Liver (tissue), 9 donors: ENCODE results near the gene COP1. TPM values are rescaled to one million over a fixed set of nuclear protein-coding genes. Genes with fewer than 3 reads are reported as not detected.

Experiments used
- DNase-seq: peaks from one replicate; pipeline ENCODE4 v3.0.0-alpha.2; 2017; ENCODE audit warnings: low spot score
- H3K27ac ChIP-seq, 2 donors: one replicate each; pipeline ENCODE4 v1.7.0; 2013; ENCODE audit warnings: inconsistent platforms in 2 of 2, low read length in 2 of 2, control low read depth in 1 of 2, low read depth in 1 of 2, mild to moderate bottlenecking in 1 of 2
- H3K27me3 ChIP-seq, 4 donors: one replicate each; pipeline versions ENCODE4 v1.6.1 to v1.7.0; 2013; ENCODE audit warnings: low read length in 3 of 4, inconsistent platforms in 1 of 4, mild to moderate bottlenecking in 1 of 4, moderate library complexity in 1 of 4; ENCODE audit not compliant: control insufficient read depth in 4 of 4, insufficient read depth in 4 of 4
- H3K36me3 ChIP-seq, 4 donors: one replicate each; pipeline versions ENCODE4 v1.6.1 to v1.7.0; 2013; ENCODE audit warnings: low read length in 3 of 4, mild to moderate bottlenecking in 3 of 4, low read depth in 1 of 4, moderate library complexity in 1 of 4; ENCODE audit not compliant: control insufficient read depth in 4 of 4, insufficient read depth in 3 of 4
- H3K4me1 ChIP-seq, 4 donors: one replicate each; pipeline versions ENCODE4 v1.6.1 to v1.7.0; 2013; ENCODE audit warnings: low read length in 3 of 4, mild to moderate bottlenecking in 3 of 4, moderate library complexity in 1 of 4; ENCODE audit not compliant: control insufficient read depth in 4 of 4, insufficient read depth in 4 of 4
- H3K4me3 ChIP-seq, 3 donors: one replicate each; pipeline versions ENCODE4 v1.6.1 to v1.7.0; 2013; ENCODE audit warnings: low read length in 3 of 3, control low read depth in 1 of 3, low read depth in 1 of 3, mild to moderate bottlenecking in 1 of 3
- H3K9ac ChIP-seq, 2 donors: one replicate each; pipeline ENCODE4 v1.7.0; 2013; ENCODE audit warnings: low read length in 2 of 2, mild to moderate bottlenecking in 2 of 2, moderate library complexity in 2 of 2, control low read depth in 1 of 2, low read depth in 1 of 2
- H3K9me3 ChIP-seq, 4 donors: one replicate each; pipeline versions ENCODE4 v1.6.1 to v1.7.0; 2013; ENCODE audit warnings: low read length in 3 of 4; ENCODE audit not compliant: control insufficient read depth in 4 of 4
- EGR1 ChIP-seq, 2 donors: IDR thresholded peaks; 2 replicates each; pipeline ENCODE4 v1.6.1; 2016 to 2018; ENCODE audit warnings: antibody characterized with exemption in 2 of 2, low read depth in 2 of 2
- FOXA1 ChIP-seq: IDR thresholded peaks from 2 replicates; pipeline ENCODE4 v1.6.1; 2016; ENCODE audit warnings: antibody characterized with exemption
- FOXA2 ChIP-seq: IDR thresholded peaks from 2 replicates; pipeline ENCODE4 v1.6.1; 2016; ENCODE audit warnings: antibody characterized with exemption
- GABPA ChIP-seq, 2 donors: IDR thresholded peaks in 1 of 2; conservative IDR thresholded peaks in 1 of 2; 2 replicates each; pipeline ENCODE4 v1.6.1; 2016; ENCODE audit warnings: antibody characterized with exemption in 2 of 2, mild to moderate bottlenecking in 1 of 2, moderate library complexity in 1 of 2
- HNF4A ChIP-seq, 2 donors: conservative IDR thresholded peaks; 2 replicates each; pipeline ENCODE4 v1.6.1; 2016; ENCODE audit warnings: antibody characterized with exemption in 2 of 2, mild to moderate bottlenecking in 2 of 2
- HNF4G ChIP-seq: IDR thresholded peaks from 2 replicates; pipeline ENCODE4 v1.6.1; 2016; ENCODE audit warnings: antibody characterized with exemption
- JUND ChIP-seq, 2 donors: IDR thresholded peaks; 2 replicates each; pipeline ENCODE4 v1.6.1; 2016; ENCODE audit warnings: antibody characterized with exemption in 2 of 2
- NR2F2 ChIP-seq: IDR thresholded peaks from 2 replicates; pipeline ENCODE4 v1.6.1; 2016; ENCODE audit warnings: antibody characterized with exemption
- RAD21 ChIP-seq, 2 donors: IDR thresholded peaks; 2 replicates each; pipeline ENCODE4 v1.6.1; 2016; ENCODE audit warnings: antibody characterized with exemption in 2 of 2, mild to moderate bottlenecking in 2 of 2
- RXRA ChIP-seq, 2 donors: IDR thresholded peaks; 2 replicates each; pipeline ENCODE4 v1.6.1; 2017 to 2018; ENCODE audit warnings: antibody characterized with exemption in 2 of 2, mild to moderate bottlenecking in 1 of 2
- SP1 ChIP-seq: IDR thresholded peaks from 2 replicates; pipeline ENCODE4 v1.6.1; 2018; ENCODE audit warnings: antibody characterized with exemption, mild to moderate bottlenecking
- TAF1 ChIP-seq: conservative IDR thresholded peaks from 2 replicates; pipeline ENCODE4 v1.6.1; 2016; ENCODE audit warnings: antibody characterized with exemption, mild to moderate bottlenecking
- YY1 ChIP-seq: IDR thresholded peaks from 2 replicates; pipeline ENCODE4 v1.6.1; 2016; ENCODE audit warnings: antibody characterized with exemption, mild to moderate bottlenecking
- WGBS: extraction: QIAGEN DNeasy Blood & Tissue Kit; methylation state at CpG from one replicate; pipeline ENCODE4 v1.1.7; 2013; 5-methylcytosine and 5-hydroxymethylcytosine counted together
- polyA plus RNA-seq, 2 donors: library from polyadenylated mRNA; stranded (reverse) in 1 of 2; unstranded in 1 of 2; fragments of 200-250 nt in 1 of 2; fragments of >200 nt in 1 of 2; fragmentation: Nextera tagmentation in 1 of 2; extraction: Ambion mirVana in 1 of 2; gene quantifications; one replicate each; pipeline versions ENCODE4 v1.2.1 to v1.2.3, GENCODE V29; 2013 to 2015
- total RNA-seq, 2 donors: library from RNA; depleted of rRNA; stranded (reverse); fragments of >200 nt; gene quantifications; one replicate each; pipeline ENCODE4 v1.2.3, GENCODE V29; 2014
- TF ChIP-seq, protein P1 (sequence below): fragments of 150-350 bp; IDR thresholded peaks from 2 replicates; pipeline ENCODE4 v1.5.1; 2017; ENCODE audit warnings: improper control_type of control experiment, low read depth, low read length; ENCODE audit not compliant: missing input control
- TF ChIP-seq, protein P2 (sequence below): IDR thresholded peaks from 2 replicates; pipeline ENCODE4 v1.6.1; 2016; ENCODE audit warnings: antibody characterized with exemption, mild to moderate bottlenecking
- TF ChIP-seq, protein P3 (sequence below): IDR thresholded peaks from 2 replicates; pipeline ENCODE4 v1.6.1; 2016; ENCODE audit warnings: antibody characterized with exemption
- TF ChIP-seq, protein P4 (sequence below): IDR thresholded peaks from 2 replicates; pipeline ENCODE4 v1.6.1; 2016; ENCODE audit warnings: antibody characterized with exemption
- TF ChIP-seq, protein P5 (sequence below): IDR thresholded peaks from 2 replicates; pipeline ENCODE4 v1.6.1; 2016; ENCODE audit warnings: antibody characterized with exemption
- donor health status: healthy.
- donor health status: healthy.
- donor health status: healthy.
- donor health status: healthy.
- donor health status: healthy.

COP1 gene
- total and polyA plus RNA-seq, 4 donors: 14.7 to 35.7 (median 22.5) TPM

DNA sequence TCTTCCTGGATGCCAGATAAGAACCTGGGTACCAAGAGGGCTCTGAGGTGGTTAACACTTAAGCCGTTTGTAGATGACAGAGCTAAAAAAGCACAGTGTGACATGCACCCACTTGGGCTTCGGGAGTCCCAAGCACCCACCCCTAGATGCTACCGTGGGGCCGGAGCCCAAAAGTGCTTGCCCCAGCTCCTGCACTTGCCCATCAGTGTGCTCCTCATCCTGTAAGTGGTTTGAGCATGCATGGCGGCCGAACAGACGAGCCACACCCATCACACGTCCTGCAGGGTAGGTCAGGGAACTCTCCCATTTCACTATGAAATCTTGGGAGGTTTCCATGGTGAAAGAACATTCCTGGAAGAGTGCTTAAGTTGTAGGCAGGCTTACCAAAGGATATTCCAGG lies 304.8 kb downstream of the COP1 start:
- H3K4me3 ChIP-seq: no peak overlapping the region
- no peak overlapping the region for H3K27ac ChIP-seq
- H3K9me3 ChIP-seq: no peaks in the 10 kb centered on the region
- TF ChIP-seq FOXA2 (no peak), RAD21 (IDR thresholded peaks at IDR 0.05) (no peak), GABPA (IDR thresholded peaks at IDR 0.05 in 1 of 2, conservative IDR thresholded peaks at IDR 0.05 in 1 of 2) (no peak), JUND (IDR thresholded peaks at IDR 0.05) (no peak), HNF4A (conservative IDR thresholded peaks at IDR 0.05) (no peak), RXRA (IDR thresholded peaks at IDR 0.05) (no peak), TAF1 (no peak), YY1 (no peak), FOXA1 (no peak), NR2F2 (no peak), HNF4G (no peak), EGR1 (IDR thresholded peaks at IDR 0.05; ENCODE audit: low read depth in 2 of 2) (no peak), SP1 (no peak)
- TF ChIP-seq, protein P1, sequence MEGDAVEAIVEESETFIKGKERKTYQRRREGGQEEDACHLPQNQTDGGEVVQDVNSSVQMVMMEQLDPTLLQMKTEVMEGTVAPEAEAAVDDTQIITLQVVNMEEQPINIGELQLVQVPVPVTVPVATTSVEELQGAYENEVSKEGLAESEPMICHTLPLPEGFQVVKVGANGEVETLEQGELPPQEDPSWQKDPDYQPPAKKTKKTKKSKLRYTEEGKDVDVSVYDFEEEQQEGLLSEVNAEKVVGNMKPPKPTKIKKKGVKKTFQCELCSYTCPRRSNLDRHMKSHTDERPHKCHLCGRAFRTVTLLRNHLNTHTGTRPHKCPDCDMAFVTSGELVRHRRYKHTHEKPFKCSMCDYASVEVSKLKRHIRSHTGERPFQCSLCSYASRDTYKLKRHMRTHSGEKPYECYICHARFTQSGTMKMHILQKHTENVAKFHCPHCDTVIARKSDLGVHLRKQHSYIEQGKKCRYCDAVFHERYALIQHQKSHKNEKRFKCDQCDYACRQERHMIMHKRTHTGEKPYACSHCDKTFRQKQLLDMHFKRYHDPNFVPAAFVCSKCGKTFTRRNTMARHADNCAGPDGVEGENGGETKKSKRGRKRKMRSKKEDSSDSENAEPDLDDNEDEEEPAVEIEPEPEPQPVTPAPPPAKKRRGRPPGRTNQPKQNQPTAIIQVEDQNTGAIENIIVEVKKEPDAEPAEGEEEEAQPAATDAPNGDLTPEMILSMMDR: no peak
- TF ChIP-seq, protein P2, sequence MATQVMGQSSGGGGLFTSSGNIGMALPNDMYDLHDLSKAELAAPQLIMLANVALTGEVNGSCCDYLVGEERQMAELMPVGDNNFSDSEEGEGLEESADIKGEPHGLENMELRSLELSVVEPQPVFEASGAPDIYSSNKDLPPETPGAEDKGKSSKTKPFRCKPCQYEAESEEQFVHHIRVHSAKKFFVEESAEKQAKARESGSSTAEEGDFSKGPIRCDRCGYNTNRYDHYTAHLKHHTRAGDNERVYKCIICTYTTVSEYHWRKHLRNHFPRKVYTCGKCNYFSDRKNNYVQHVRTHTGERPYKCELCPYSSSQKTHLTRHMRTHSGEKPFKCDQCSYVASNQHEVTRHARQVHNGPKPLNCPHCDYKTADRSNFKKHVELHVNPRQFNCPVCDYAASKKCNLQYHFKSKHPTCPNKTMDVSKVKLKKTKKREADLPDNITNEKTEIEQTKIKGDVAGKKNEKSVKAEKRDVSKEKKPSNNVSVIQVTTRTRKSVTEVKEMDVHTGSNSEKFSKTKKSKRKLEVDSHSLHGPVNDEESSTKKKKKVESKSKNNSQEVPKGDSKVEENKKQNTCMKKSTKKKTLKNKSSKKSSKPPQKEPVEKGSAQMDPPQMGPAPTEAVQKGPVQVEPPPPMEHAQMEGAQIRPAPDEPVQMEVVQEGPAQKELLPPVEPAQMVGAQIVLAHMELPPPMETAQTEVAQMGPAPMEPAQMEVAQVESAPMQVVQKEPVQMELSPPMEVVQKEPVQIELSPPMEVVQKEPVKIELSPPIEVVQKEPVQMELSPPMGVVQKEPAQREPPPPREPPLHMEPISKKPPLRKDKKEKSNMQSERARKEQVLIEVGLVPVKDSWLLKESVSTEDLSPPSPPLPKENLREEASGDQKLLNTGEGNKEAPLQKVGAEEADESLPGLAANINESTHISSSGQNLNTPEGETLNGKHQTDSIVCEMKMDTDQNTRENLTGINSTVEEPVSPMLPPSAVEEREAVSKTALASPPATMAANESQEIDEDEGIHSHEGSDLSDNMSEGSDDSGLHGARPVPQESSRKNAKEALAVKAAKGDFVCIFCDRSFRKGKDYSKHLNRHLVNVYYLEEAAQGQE: no peak
- TF ChIP-seq, protein P3, sequence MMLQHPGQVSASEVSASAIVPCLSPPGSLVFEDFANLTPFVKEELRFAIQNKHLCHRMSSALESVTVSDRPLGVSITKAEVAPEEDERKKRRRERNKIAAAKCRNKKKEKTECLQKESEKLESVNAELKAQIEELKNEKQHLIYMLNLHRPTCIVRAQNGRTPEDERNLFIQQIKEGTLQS: no peak
- TF ChIP-seq, protein P4, sequence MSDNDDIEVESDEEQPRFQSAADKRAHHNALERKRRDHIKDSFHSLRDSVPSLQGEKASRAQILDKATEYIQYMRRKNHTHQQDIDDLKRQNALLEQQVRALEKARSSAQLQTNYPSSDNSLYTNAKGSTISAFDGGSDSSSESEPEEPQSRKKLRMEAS: no peak
- TF ChIP-seq, protein P5, sequence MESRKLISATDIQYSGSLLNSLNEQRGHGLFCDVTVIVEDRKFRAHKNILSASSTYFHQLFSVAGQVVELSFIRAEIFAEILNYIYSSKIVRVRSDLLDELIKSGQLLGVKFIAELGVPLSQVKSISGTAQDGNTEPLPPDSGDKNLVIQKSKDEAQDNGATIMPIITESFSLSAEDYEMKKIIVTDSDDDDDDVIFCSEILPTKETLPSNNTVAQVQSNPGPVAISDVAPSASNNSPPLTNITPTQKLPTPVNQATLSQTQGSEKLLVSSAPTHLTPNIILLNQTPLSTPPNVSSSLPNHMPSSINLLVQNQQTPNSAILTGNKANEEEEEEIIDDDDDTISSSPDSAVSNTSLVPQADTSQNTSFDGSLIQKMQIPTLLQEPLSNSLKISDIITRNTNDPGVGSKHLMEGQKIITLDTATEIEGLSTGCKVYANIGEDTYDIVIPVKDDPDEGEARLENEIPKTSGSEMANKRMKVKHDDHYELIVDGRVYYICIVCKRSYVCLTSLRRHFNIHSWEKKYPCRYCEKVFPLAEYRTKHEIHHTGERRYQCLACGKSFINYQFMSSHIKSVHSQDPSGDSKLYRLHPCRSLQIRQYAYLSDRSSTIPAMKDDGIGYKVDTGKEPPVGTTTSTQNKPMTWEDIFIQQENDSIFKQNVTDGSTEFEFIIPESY: no peak
- H3K9ac ChIP-seq: no peak overlapping the region
- no peaks in the 10 kb centered on the region for H3K4me1 ChIP-seq
- no peak for DNase-seq
- no peaks in the 10 kb centered on the region for H3K27me3 ChIP-seq
- WGBS: 90% methylated on average over 8 of the region's 8 CpGs
- H3K36me3 ChIP-seq: no peaks in the 10 kb centered on the region
